ENCODE data around the gene SLC35G6.

GRCh38 chr17:7445619-7445968 is 35.7 kb upstream of the SLC35G6 start:
- TF ChIP-seq EZH2 (IDR thresholded peaks at IDR 0.05; ENCODE audit: low read depth, unreplicated experiment) (no peak), CTCF (conservative IDR thresholded peaks at IDR 0.05; ENCODE audit: low read depth in 2 of 2) (no peak), JUNB (IDR thresholded peaks at IDR 0.05; ENCODE audit: unreplicated experiment) (no peak), EZH2phosphoT487 (IDR thresholded peaks at IDR 0.05; ENCODE audit: unreplicated experiment) (no peak), REST (IDR thresholded peaks at IDR 0.05; ENCODE audit: unreplicated experiment) (no peak), ETS1 (IDR thresholded peaks at IDR 0.05) (no peak), POLR2AphosphoS5 (IDR thresholded peaks at IDR 0.05; ENCODE audit: low read depth) (no peak), NANOG (IDR thresholded peaks at IDR 0.05; ENCODE audit: borderline replicate concordance) (no peak), STAT1 (IDR thresholded peaks at IDR 0.05; ENCODE audit: unreplicated experiment) (no peak)

Measured in GM23338 (cell line).